Measurements from ENCODE around the gene PIK3C2G.

PIK3C2G gene

GRCh38 chr12:18270958-18271460 is 9.7 kb downstream of the PIK3C2G start:
- no peak for DNase-seq (ENCODE audit: low read depth in 1 of 2, low spot score in 1 of 2)

DNA sequence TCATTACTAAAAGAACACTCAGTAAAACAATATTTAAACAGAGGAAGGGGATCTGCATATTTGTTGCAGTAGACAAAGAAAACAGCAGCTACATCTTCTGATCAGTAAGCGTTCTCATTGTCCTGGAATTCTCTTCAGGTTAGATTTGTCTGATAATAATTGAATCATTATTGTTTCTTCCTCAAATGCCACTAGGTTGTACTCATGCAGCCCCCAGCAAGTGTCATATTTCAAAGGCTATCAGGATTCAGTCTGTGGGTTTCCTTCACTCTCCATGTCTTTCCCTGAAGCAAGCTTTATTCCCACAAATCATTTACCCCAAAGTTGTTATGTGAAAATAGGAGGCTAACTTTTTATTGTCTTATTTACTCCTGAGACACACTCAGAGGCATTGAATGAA is 14.7 kb downstream of the PIK3C2G start:
- DNase-seq (ENCODE audit: low read depth in 1 of 2, low spot score in 1 of 2), result no peak

GRCh38 chr12:18277196-18277595 is 15.9 kb downstream of the PIK3C2G start:
- no peak for DNase-seq (ENCODE audit: low read depth in 1 of 2, low spot score in 1 of 2)

- DNase-seq (ENCODE audit: low read depth in 1 of 2, low spot score in 1 of 2), result no peak
Measured at GRCh38 chr12:18280728-18281127, 19.4 kb downstream of the PIK3C2G start.

- no peak for DNase-seq (ENCODE audit: low read depth in 1 of 2, low spot score in 1 of 2)
Measured at GRCh38 chr12:18281941-18282340, 20.6 kb downstream of the PIK3C2G start.

DNA sequence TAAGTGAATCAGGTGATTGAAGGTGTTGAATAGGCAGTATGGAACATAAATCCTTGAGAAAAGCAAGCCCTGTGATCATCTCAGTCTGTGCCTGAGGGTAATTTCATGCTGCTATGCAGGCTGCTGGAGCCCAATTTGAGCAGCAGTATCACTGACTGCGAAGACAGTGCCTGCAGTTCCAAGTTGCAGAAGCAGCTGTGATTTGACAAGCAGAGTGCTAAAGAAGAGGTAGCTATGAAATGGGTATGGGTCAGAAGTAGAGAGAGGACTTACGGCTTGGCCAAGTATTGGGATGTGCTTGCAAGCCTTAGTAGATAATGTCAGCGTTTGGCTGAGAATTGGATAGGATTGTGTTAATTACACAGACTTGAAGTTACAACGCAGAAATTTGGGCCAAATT is 22.5 kb downstream of the PIK3C2G start:
- DNase-seq (ENCODE audit: low read depth in 1 of 2, low spot score in 1 of 2), result no peak

- DNase-seq (ENCODE audit: low read depth in 1 of 2, low spot score in 1 of 2), result no peak
Measured at GRCh38 chr12:18284386-18284785, 23.1 kb downstream of the PIK3C2G start.

DNA sequence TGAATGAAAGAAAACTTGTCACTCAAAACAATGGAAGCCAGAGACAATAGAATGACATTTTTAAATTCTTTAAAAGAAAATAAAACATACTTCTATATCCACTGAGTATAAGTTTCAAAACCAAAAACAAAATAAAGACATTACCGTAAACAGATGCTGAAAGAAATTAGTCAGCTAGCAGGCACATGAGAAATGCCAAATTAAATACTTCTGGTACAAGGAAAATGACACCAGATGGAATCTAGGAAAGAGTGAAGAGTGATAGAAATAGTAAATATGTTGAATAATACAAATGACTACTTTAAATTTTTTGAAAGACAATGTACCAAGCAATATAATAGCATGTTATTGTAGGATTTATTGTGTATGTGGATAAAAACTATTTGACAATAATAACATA is 23.8 kb downstream of the PIK3C2G start:
- DNase-seq (ENCODE audit: low read depth in 1 of 2, low spot score in 1 of 2), result no peak

DNA sequence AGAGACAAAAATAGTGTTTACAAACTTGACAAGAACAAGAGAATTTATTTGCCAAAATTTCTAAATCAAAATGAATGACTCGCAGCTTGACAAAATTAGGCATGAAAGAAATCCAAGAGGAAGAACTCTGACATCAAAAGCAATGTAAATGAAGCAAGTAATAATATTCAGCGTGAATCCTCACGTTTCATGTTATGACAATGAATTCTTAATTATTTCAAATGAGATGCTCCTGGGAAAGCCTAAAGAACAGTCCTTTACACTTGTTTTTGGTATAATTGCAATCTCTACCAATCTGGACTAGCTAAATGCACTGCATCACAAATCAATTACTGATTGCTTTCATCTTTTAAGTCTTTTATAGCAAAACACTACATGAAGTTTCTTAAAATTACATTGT is 29.1 kb downstream of the PIK3C2G start:
- no peak for DNase-seq (ENCODE audit: low read depth in 1 of 2, low spot score in 1 of 2)

- no peak for DNase-seq (ENCODE audit: low read depth in 1 of 2, low spot score in 1 of 2)
Measured at GRCh38 chr12:18294889-18295288, 33.6 kb downstream of the PIK3C2G start.

GRCh38 chr12:18296201-18296908 is 35.0 kb downstream of the PIK3C2G start:
- no peak for DNase-seq (ENCODE audit: low read depth in 1 of 2, low spot score in 1 of 2)

DNA sequence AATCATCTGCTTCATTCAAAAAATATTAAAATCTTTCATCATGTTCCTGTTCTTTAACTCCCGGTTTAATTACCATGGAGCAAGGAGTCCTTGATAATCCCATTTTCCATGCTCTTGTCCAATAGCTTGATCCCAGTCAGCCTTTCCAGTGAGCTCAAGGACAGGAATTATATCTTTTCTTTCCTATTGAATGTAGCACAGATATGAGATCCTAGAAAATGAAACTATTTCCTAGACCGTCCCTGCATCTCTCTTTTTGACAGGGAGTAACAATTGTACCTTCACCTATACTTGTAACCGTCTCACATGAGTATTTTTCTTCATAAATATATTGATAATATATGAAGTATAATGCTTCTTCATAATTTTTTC is 35.6 kb downstream of the PIK3C2G start:
- no peak for DNase-seq (ENCODE audit: low read depth in 1 of 2, low spot score in 1 of 2)

DNA sequence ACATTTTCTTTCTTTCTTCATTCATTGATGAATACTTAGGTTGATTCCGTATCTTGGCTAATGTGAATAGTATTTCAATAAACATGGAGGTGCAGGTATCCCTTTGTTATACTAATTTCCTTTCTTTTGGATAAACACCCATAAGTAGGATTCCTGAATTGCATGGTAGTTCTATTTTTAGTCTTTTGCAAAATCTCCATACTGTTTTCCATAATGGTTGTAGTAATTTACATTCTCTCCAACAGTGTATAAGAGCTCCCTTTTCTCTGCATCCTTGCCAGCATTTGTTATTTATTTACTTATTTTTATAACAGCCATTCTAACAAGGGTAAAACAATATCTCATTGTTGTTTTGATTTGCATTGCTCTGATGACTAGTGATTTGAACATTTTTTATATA is 36.6 kb downstream of the PIK3C2G start:
- DNase-seq (ENCODE audit: low read depth in 1 of 2, low spot score in 1 of 2), result no peak

GRCh38 chr12:18302809-18303430 is 41.6 kb downstream of the PIK3C2G start:
- no peak for DNase-seq (ENCODE audit: low read depth in 1 of 2, low spot score in 1 of 2)

DNA sequence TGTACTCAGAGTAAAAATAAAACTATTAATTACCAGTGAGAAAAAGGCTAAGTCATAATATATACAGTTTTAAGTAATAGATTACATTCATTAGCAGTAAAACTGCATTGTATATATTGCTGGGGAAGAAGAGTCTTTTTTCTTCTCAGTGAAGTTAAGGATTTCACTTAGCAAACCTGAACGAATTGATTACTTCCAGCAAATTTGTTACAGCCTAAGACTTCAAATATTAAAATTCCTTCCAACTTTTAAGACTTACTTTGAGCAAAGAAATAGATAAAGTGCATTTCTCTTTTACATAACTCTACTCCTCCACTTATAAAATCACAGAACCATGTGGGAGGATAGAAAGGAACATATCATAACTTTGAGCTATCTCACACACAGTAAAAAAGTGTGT is 43.3 kb downstream of the PIK3C2G start:
- DNase-seq (ENCODE audit: low read depth in 1 of 2, low spot score in 1 of 2), result no peak

- no peak for DNase-seq (ENCODE audit: low read depth in 1 of 2, low spot score in 1 of 2)
Measured at GRCh38 chr12:18306311-18306710, 45.0 kb downstream of the PIK3C2G start.

GRCh38 chr12:18313306-18313705 is 52.0 kb downstream of the PIK3C2G start:
- DNase-seq (ENCODE audit: low read depth in 1 of 2, low spot score in 1 of 2), result no peak

GRCh38 chr12:18320036-18320617 is 58.8 kb downstream of the PIK3C2G start:
- no peak for DNase-seq (ENCODE audit: low read depth in 1 of 2, low spot score in 1 of 2)

- DNase-seq (ENCODE audit: low read depth in 1 of 2, low spot score in 1 of 2), result no peak
Measured at GRCh38 chr12:18320976-18321375, 59.7 kb downstream of the PIK3C2G start.

DNA sequence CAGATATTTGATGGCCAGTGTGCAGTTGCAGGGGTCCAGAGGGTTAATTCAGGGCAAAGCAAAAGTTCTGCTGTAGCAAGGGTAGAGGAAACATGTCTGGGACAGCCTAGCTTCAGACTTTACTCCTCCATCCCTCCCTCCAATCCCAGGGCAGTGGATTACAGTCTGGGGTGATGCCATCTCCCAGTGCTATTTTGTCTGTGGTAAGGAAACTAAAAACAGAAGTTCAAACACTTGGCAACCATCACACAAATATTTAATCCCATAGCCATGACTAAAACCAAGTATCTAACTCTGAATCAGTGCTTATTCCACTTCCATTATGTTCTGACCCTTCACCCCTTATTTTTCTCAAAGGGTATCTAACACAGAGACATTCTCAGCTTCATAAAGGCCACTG is 61.8 kb downstream of the PIK3C2G start:
- no peak for DNase-seq (ENCODE audit: low read depth in 1 of 2, low spot score in 1 of 2)

DNA sequence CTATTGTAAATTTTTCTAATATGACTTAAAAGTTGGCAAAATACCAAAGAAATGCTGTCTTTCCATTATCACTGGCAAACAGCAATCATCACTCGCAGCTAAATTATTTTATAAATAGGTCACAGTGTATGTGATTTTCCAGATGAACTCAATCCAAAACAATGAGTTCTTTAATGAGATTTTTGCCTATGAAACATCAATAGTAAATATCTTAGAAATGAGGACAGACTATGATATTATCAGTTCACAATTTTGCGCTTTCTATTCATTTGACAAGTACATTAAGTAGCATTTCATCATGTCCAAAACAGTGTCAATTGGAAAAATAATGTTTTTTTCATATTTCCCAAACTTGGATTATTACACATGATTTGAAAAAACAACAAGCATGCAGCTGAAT is 65.7 kb downstream of the PIK3C2G start:
- DNase-seq (ENCODE audit: low read depth in 1 of 2, low spot score in 1 of 2), result no peak

GRCh38 chr12:18332173-18332572 is 70.9 kb downstream of the PIK3C2G start:
- no peak for DNase-seq (ENCODE audit: low read depth in 1 of 2, low spot score in 1 of 2)

DNA sequence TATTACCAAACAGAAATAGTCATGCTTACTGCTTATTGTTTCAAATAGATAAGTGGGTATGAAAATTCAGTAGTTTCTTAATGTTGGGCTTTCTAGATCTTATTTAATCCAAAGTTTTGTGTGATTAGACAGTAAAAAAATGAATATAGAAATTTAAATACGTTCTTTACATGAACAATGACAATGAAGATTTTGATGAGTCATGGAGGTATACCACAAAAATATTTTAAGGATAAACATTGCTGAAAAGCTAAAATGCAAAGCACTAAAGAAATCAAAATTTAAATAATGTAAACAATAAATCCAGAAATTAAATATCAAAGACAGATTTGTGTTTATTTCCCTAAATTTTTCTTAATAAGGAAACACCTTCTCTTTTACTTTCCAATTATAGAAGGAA is 78.3 kb downstream of the PIK3C2G start:
- DNase-seq (ENCODE audit: low read depth in 1 of 2, low spot score in 1 of 2), result no peak
